Articular chondrocyte of knee joint (primary cell): ENCODE data around the gene ZNF345. TPM values are rescaled to one million over a fixed set of nuclear protein-coding genes. Genes with fewer than 3 reads are reported as not detected.

Source experiments
- small RNA-seq: library from RNA; depleted of rRNA; stranded (forward); fragments of <200 nt; gene quantifications from one replicate; pipeline ENCODE3, GENCODE V24; 2012
- total RNA-seq: library from RNA; depleted of rRNA; stranded (reverse); fragments of >200 nt; gene quantifications from 2 replicates; pipeline ENCODE4 v1.2.3, GENCODE V29; 2012

The ZNF345 gene
- 3.5 and 5.0 TPM in 2 replicates for total RNA-seq

GRCh38 chr19:36850559-36851442 lies at the start of gene ZNF345:
TSS of gene ZNF345 (plus strand) at chr19:36850876. CDS start at chr19:36876831, 25,955 bp downstream.

GRCh38 chr19:36837906-36838783 lies 12.5 kb upstream of the ZNF345 start, which contains the start of gene ZNF790:
TSS of gene ZNF790 (minus strand) at chr19:36838387. CDS start at chr19:36825619, 12,768 bp downstream.

GRCh38 chr19:36915992-36916830 lies 65.5 kb downstream of the ZNF345 start, which contains the start of the genes ZNF568 and ZNF829:
TSS of gene ZNF568 (plus strand) at chr19:36916332. CDS start at chr19:36922771, 6,439 bp downstream.
TSS of gene ZNF829 (minus strand) at chr19:36916291. CDS start at chr19:36915167, 1,124 bp downstream.

Small RNA genes within 50 kb of the gene (small RNA-seq; reads per million reads assigned to genes)
- not detected for gene RF00019

Other genes with a start within 250 kb of the ZNF345 start
- 7.7 and 13.5 TPM in 2 replicates for gene ZNF382, start 245.6 kb upstream of the ZNF345 start, total RNA-seq
- 12.9 and 17.2 TPM in 2 replicates for gene ZNF461, start 184.0 kb upstream of the ZNF345 start, total RNA-seq
- gene ZNF567, start 163.3 kb upstream of the ZNF345 start, total RNA-seq: 8.2 and 11.7 TPM in 2 replicates
- gene ZNF850, start 78.1 kb upstream of the ZNF345 start, total RNA-seq: 1.6 and 3.8 TPM in 2 replicates
- 10.7 and 11.3 TPM in 2 replicates for gene ZNF790, start 12.5 kb upstream of the ZNF345 start, total RNA-seq
- 5.6 and 6.1 TPM in 2 replicates for gene ZNF829, start 65.4 kb downstream of the ZNF345 start, total RNA-seq
- gene ZNF568, start 65.5 kb downstream of the ZNF345 start, total RNA-seq: 15.1 and 16.5 TPM in 2 replicates
- 9.9 and 10.5 TPM in 2 replicates for gene ZNF420, start 227.6 kb downstream of the ZNF345 start, total RNA-seq